ENCODE results near the gene AP2A2. TPM values are rescaled to one million over a fixed set of nuclear protein-coding genes. Genes with fewer than 3 reads are reported as not detected.

Gene AP2A2
- total RNA-seq, 6 experiments from 2014 or later: 41.4 to 66.7 (median 53.8) TPM

DNA sequence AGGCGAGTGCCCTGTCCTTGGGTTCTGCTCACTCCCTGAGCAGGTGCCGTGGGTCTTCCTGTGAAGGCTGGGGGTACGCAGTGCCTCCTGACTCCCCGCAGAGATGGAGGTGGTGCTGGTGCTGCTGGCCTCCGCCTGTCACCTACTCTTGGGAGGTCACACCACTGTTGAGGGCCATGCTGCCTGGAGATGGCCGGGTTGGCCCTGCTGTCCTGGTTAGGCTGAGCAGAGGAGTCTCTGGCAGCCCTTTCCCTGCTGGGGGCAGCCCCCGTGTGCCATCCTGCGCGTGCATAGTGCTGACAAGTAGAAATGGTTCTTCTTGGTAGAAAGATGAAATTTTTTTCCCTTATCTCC lies 61.3 kb downstream of the AP2A2 start:
- peaks cover 6 to 71% (median 42%) of the 10 kb centered on the region in 4 donors for H3K36me3 ChIP-seq

DNA sequence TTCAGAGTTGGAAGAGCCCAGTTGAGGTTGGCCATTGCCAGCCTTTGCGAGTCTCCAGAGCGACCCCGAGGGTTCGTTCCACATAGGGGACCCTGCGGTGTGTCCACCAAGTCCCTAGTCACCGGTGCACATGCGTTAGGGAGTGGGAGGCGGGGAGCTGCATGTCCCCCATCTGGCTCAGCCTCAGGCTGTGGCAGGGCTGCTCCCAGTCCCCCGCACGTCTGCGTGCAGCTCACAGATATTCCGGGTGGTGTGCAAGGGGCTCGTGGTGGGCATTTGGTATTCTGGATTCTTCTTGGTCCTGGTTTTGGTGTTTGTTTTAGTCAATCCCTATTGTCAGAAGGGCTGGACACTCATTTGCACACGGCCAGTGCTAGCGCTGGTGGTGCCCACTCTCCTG lies 62.0 kb downstream of the AP2A2 start:
- Histone ChIP-seq H3K4me1 (no peaks in the 10 kb centered on the region), H3K27me3 (no peaks in the 10 kb centered on the region), H3K27ac (no peak overlapping the region), H3K9me3 (no peaks in the 10 kb centered on the region), H3K36me3 (peaks cover 6 to 71% (median 45%) of the 10 kb centered on the region in 4 donors), H3K4me3 (no peak overlapping the region)
- ATAC-seq: no peak
- no CpG with 5 or more reads among the region's 15 CpGs for WGBS (ENCODE audit: insufficient coverage, low coverage, low lambda C conversion rate, missing lambda C conversion rate)
- intact Hi-C loops (cut with DNase I): no loop called here
- DNase-seq: no peak
- no peak for TF ChIP-seq POLR2A (IDR thresholded peaks at IDR 0.05)
- TF ChIP-seq, protein P1, sequence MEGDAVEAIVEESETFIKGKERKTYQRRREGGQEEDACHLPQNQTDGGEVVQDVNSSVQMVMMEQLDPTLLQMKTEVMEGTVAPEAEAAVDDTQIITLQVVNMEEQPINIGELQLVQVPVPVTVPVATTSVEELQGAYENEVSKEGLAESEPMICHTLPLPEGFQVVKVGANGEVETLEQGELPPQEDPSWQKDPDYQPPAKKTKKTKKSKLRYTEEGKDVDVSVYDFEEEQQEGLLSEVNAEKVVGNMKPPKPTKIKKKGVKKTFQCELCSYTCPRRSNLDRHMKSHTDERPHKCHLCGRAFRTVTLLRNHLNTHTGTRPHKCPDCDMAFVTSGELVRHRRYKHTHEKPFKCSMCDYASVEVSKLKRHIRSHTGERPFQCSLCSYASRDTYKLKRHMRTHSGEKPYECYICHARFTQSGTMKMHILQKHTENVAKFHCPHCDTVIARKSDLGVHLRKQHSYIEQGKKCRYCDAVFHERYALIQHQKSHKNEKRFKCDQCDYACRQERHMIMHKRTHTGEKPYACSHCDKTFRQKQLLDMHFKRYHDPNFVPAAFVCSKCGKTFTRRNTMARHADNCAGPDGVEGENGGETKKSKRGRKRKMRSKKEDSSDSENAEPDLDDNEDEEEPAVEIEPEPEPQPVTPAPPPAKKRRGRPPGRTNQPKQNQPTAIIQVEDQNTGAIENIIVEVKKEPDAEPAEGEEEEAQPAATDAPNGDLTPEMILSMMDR (IDR thresholded peaks at IDR 0.05): no peak

More for the DNA sequence above, 61.3 kb downstream of the AP2A2 start:
- Histone ChIP-seq H3K27me3 (no peaks in the 10 kb centered on the region), H3K4me3 (no peak overlapping the region), H3K27ac (no peak overlapping the region), H3K9me3 (no peaks in the 10 kb centered on the region), H3K4me1 (no peaks in the 10 kb centered on the region)
- intact Hi-C loops (cut with DNase I): no loop called here
- no peak for TF ChIP-seq POLR2A (IDR thresholded peaks at IDR 0.05)
- TF ChIP-seq, protein P1 (IDR thresholded peaks at IDR 0.05): no peak
- 100% methylated on average over 1 of the region's 9 CpGs for WGBS (ENCODE audit: insufficient coverage, low coverage, low lambda C conversion rate, missing lambda C conversion rate)
- ATAC-seq (no peak), DNase-seq (no peak)

DNA sequence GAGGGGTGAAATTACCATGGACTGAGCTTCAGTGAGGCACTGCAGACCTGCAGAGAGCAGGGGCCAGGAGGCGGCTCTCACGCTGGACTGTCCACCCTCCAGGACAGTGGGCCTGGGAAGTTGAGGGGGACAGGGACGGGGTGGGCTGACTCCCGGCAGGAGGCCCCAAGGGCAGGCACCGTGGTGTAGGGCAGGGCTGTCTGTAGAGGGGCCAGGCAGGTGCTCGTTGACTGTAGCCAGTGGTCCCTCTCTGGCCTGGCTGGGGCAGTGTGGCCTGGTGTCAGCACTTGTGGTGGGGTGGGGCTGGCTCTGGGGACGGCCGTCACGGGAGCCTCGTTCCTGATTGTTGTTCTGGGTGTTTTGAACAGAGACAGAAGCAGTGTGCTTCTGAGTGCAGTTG lies 64.4 kb downstream of the AP2A2 start:
- ATAC-seq: no peak
- intact Hi-C loops (cut with DNase I): no loop called here
- H3K36me3 ChIP-seq: peaks cover 0 to 74% (median 44%) of the 10 kb centered on the region in 4 donors
- H3K9me3 ChIP-seq: no peaks in the 10 kb centered on the region
- no peaks in the 10 kb centered on the region for H3K27me3 ChIP-seq
- TF ChIP-seq, protein P1 (IDR thresholded peaks at IDR 0.05): no peak
- TF ChIP-seq POLR2A (IDR thresholded peaks at IDR 0.05): no peak
- no peak overlapping the region for H3K4me3 ChIP-seq
- H3K27ac ChIP-seq: no peak overlapping the region
- H3K4me1 ChIP-seq: no peaks in the 10 kb centered on the region
- DNase-seq: no peak
- no CpG with 5 or more reads among the region's 10 CpGs for WGBS (ENCODE audit: insufficient coverage, low coverage, low lambda C conversion rate, missing lambda C conversion rate)

DNA sequence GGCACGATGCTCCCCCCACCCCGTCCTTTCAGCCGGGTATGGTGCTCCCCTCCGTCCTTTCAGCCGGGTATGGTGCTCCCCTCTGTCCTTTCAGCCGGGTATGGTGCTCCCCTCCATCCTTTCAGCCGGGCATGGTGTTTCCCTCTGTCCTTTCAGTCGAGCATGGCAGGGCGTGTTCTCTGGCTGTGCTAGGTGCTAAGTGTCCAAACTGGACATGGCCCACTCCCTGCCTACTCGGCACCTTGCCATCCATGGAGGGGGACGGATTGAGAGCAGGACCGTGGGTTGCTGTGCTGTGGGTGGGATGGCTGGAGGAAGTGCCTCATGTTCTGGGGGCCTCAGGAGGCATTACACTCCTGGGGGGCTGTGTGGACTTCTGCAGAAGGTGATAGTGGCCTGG lies 65.4 kb downstream of the AP2A2 start:
- Histone ChIP-seq H3K27me3 (no peaks in the 10 kb centered on the region), H3K36me3 (peaks cover 0 to 70% (median 39%) of the 10 kb centered on the region in 4 donors), H3K4me3 (no peak overlapping the region), H3K4me1 (no peaks in the 10 kb centered on the region), H3K27ac (no peak overlapping the region), H3K9me3 (no peaks in the 10 kb centered on the region)
- intact Hi-C loops (cut with DNase I): no loop called here
- DNase-seq (no peak), ATAC-seq (no peak)
- TF ChIP-seq, protein P1 (IDR thresholded peaks at IDR 0.05): no peak
- no peak for TF ChIP-seq POLR2A (IDR thresholded peaks at IDR 0.05)
- 84% methylated on average over 9 of the region's 12 CpGs for WGBS (ENCODE audit: insufficient coverage, low coverage, low lambda C conversion rate, missing lambda C conversion rate)
